Measurements from ENCODE around the gene LORICRIN.

LORICRIN gene

GRCh38 chr1:153259387-153259786 lies at the start of gene LORICRIN:
TSS of gene LORICRIN (plus strand) at chr1:153259687. CDS start at chr1:153260950, 1,263 bp downstream.
- CTCF ChIA-PET: no interaction called here
- no peak within 1 kb of the TSS for H3K27ac ChIP-seq
- POLR2A ChIA-PET (ENCODE audit: low non-redundant PET): no interaction called here
- no peak for DNase-seq (ENCODE audit: low spot score)
- TF ChIP-seq CTCF (conservative IDR thresholded peaks at IDR 0.05; ENCODE audit: low read depth): no peak

- TF ChIP-seq CTCF (conservative IDR thresholded peaks at IDR 0.05; ENCODE audit: low read depth): no peak
- CTCF ChIA-PET: no interaction called here
- POLR2A ChIA-PET (ENCODE audit: low non-redundant PET): no interaction called here
- no peak overlapping the region for H3K27ac ChIP-seq
- DNase-seq (ENCODE audit: low spot score): no peak
Measured at GRCh38 chr1:153210206-153210605, 49.3 kb upstream of the LORICRIN start.

GRCh38 chr1:153212201-153212600 lies 47.3 kb upstream of the LORICRIN start:
- POLR2A ChIA-PET (ENCODE audit: low non-redundant PET): no interaction called here
- no peak for DNase-seq (ENCODE audit: low spot score)
- TF ChIP-seq CTCF (conservative IDR thresholded peaks at IDR 0.05; ENCODE audit: low read depth): no peak
- no peak overlapping the region for H3K27ac ChIP-seq
- CTCF ChIA-PET: no interaction called here

- no peak for DNase-seq (ENCODE audit: low spot score)
- H3K27ac ChIP-seq: no peak overlapping the region
- POLR2A ChIA-PET (ENCODE audit: low non-redundant PET): no interaction called here
- TF ChIP-seq CTCF (conservative IDR thresholded peaks at IDR 0.05; ENCODE audit: low read depth): no peak
- CTCF ChIA-PET: interaction anchor here (0.6 kb wide), 2 partner anchors 385 to 646 kb away, joined by 4 to 5 read pairs; no protein-coding TSS in a partner anchor
Measured at GRCh38 chr1:153213519-153213918, 46.0 kb upstream of the LORICRIN start.

GRCh38 chr1:153217212-153217611 lies 42.3 kb upstream of the LORICRIN start, which contains the start of gene PRR9:
TSS of gene PRR9 (plus strand) at chr1:153217584. CDS start at chr1:153218145, 561 bp downstream.
- ChIA-PET CTCF (interaction anchor here (0.6 kb wide), 1 partner anchor 291 kb away, joined by 3 read pairs; no protein-coding TSS in a partner anchor), POLR2A (ENCODE audit: low non-redundant PET) (no interaction called here)
- TF ChIP-seq CTCF (conservative IDR thresholded peaks at IDR 0.05; ENCODE audit: low read depth): no peak
- no peak for DNase-seq (ENCODE audit: low spot score)
- no peak within 1 kb of the TSS for H3K27ac ChIP-seq

GRCh38 chr1:153217744-153218416 lies 41.6 kb upstream of the LORICRIN start:
- ChIA-PET CTCF (interaction anchor here (0.6 kb wide), 1 partner anchor 292 kb away, joined by 3 read pairs; no protein-coding TSS in a partner anchor), POLR2A (ENCODE audit: low non-redundant PET) (no interaction called here)
- TF ChIP-seq CTCF (conservative IDR thresholded peaks at IDR 0.05; ENCODE audit: low read depth): no peak
- no peak for DNase-seq (ENCODE audit: low spot score)
- H3K27ac ChIP-seq: no peak overlapping the region

Measured in RWPE1 (cell line).